T-helper 22 cell (primary cell): ENCODE data around the gene MYOF.
"Not testable (repeated sequence)": the region's sequence is repeated elsewhere in the genome, so short reads cannot be mapped to it uniquely, and the experiment has no call there.

Experiments used
- DNase-seq: peaks from one replicate; pipeline ENCODE4 v3.0.0-alpha.2; 2020; ENCODE audit warnings: low read depth

MYOF gene

DNA sequence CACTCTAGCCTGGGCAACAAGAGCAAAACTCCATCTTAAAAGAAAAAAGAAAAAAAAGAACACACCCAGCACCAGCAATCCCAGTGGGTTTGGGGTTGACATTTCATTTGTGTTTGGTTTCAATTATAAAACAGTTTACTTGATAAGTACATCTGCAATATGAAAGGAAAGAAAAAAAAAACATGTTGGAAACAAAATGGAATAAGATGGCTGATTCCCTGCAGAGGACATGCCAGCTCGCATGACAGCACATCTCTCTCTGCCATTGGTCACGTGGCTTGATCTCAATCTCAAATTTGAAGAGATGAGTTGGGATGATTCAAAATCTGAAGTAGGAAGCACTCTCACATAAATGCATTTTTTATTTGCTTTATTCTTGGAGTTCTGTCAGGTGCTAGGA lies 28.0 kb downstream of the MYOF start:
- no peak for DNase-seq

GRCh38 chr10:93452143-93452542 lies 30.0 kb downstream of the MYOF start:
- no peak for DNase-seq

DNA sequence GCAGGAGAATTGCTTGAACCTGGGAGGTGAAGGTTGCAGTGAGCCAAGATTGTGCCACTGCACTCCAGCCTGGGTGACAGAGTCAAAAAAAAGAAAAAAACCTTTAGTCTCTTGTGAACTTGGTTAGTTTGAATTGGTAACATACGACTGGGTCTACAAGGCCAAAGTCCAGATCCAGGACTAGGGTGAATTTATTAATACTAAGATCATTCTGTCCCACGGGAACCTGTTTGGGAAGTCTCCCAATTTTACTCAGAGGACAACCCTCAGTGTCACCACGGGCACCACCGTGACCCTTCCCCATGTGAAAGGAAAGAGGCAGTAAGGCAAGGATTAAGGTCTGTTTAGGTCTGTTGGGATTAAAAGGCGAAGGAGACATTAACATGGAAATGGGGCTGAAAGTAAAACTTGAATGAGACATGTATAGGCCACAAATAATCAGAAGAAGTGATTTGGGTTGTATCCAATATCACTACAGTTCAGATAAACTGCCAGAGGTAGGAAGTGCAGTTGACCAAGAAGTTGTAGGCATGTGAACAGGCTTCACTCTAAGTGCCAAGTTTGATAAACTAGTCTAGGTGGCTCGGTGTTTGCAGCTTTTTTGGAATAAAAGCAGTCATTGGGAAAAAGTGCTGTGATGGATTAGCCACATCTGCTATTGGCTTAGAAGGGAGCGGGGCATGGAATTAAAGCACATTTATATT lies 30.7 kb downstream of the MYOF start:
- no peak for DNase-seq

DNA sequence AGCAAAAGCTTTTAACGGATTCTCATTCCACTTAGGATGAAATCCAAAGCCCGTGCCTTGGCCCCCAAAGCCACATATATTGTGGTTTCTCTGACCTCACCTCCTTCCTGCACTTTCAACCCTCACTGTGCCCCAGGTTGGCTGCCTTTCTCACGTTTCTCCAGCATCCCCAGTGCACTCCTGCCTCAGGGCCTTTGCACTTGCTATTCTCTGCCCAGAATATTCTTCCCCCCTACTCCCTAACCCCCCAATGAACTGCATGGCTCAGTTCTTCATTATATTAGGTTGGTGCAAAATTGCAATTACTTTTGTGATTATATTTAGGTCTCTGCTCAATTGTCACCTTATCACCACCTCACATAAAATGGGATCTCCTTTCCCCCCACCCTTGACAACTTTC lies 34.2 kb downstream of the MYOF start:
- no peak for DNase-seq

GRCh38 chr10:93447019-93447418 lies 35.1 kb downstream of the MYOF start:
- DNase-seq: no peak

DNA sequence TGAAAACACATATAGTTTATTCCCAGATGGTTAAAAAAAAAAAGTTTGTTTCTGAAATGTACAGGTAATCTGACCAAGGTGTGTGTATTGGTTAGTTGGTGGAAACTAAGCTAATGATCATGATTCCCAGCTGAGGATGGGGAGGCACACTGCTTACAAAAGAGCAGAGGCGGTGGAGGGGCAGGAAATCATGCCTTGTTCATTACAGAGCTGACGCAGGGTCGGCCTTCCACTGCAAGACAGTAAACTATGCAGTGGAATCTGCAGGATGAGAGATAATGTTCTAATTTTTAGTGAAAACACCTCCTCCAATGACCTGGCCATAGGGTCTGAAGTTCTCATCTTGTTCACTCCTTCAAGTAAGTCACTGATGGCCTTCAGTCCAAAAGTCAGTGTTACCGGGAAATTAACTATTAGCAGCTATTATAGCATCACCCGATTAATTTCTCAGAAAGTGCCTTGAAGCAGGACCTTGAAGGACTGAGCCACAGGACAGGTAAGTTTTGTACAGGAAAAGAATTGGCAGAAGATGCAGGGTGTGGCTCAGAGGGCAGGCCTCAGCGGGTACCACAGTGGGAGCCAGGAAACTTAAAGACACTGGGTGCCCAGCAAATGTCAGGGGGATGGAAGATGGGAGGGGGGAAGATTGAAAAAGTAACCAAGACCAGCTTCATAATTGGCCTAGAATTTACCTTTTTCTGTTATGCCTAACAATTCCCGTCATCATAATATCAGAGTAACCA lies 36.0 kb downstream of the MYOF start:
- no peak for DNase-seq

- no peak for DNase-seq
Measured at GRCh38 chr10:93445097-93445960, 36.8 kb downstream of the MYOF start.

DNA sequence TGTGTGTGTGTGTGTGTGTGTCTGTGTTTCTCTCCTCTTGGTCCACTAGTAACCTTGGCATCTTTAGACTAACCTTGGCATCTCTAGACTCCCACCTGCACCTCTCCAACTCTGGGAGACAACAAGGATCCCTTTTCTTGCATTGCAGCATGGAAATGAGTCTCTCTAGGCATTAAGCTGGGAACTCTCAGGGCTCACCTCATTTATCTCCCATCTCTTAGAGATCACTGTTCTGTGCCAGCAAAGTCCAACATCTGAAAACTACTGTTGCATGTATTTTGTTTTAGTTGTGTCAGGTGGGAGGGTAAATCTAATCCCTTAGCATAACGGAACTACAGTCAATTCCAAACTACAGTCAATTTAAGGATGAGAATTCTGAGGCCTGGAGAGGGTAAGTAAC lies 38.7 kb downstream of the MYOF start:
- no peak for DNase-seq

DNA sequence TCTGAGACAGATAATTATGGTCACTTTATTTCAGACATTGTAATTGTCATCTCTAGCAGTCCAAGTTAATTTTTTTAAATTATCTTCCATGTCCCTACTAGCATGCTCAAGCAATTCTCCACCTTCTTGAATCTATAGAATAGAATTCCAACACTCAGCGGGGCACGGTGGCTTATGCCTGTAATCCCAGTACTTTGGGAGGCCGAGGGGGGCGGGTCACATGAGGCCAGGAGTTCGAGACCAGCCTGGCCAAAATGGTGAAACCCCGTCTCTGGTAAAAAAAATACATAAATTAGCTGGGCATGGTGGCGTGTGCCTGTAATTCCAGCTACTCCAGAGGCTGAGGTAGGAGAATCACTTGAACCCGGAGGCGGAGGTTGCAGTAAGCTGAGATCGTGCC lies 39.4 kb downstream of the MYOF start:
- DNase-seq: not testable (repeated sequence)

- DNase-seq: no peak
Measured at GRCh38 chr10:93440591-93441091, 41.5 kb downstream of the MYOF start.

DNA sequence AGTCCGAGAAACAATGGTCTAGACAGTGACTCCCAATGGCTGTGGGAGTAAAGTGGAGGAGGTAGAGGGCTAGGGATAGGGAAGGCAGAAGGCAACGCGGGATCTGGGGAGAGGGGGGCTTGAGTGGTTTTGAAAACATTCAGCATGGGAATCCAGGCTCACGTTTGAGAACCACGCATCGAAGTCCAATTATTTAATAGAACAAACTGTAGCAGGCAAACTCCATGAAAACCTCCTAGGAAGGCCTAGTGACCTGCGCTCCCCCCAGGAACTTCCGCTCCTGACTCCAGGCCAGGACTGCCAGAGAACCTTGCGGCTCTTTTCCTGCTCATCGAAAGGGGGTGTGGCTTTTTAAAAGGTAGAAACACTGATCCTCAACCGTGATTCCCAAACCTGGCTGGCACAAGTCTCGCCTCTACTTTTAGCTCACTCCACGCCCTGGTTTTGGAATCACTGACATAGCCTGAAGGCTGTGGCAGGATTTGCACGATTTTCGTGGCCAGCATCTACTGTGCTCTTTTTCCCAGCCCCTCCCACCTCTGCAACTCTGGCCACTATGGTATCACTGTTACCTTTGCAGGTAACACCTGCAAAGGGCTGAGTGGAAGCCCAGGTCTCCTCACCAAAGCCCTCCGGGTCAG lies 43.4 kb downstream of the MYOF start:
- DNase-seq: no peak

- DNase-seq: no peak
Measured at GRCh38 chr10:93437946-93438612, 44.1 kb downstream of the MYOF start.

DNA sequence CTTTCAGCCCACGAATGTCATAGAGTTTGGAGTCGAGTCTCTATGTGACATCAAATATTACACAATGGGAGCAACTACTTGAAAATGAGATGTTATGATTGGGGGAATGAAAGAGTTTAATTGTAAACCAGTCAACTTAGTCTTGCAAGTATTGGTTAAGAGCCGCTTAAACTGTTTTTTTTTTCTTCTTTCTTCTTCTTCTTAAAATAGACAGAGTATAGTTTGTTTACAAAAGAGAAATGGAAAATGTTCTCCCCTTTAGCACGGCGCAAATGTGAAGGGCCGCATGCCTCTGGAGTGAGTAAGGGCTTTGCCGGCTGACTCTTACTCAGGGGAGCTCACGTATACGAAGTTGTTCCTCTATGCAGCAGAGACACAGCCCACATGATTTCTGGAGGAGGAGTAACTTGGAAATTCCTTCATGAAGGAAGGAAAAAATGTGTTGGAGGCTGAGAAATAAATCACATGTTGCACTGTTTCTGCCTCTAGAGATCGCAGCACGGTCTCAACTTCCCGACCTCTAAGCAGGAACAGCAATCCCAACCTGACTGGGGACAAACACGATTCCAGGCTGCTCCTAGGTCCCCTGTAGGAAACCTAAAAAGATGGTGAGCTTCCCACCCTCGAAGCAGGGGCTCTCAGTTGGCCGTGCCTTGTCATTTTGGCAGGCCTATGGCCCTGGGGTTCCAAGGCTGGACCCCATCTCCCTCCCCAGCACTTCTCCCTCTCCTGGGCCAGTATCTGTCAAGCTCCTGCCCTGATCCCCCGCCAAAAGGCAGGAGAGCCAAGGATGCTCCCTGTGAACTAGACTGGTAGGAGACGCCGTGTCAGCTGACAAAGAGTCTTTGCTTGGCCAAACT lies 44.8 kb downstream of the MYOF start:
- no peak for DNase-seq

DNA sequence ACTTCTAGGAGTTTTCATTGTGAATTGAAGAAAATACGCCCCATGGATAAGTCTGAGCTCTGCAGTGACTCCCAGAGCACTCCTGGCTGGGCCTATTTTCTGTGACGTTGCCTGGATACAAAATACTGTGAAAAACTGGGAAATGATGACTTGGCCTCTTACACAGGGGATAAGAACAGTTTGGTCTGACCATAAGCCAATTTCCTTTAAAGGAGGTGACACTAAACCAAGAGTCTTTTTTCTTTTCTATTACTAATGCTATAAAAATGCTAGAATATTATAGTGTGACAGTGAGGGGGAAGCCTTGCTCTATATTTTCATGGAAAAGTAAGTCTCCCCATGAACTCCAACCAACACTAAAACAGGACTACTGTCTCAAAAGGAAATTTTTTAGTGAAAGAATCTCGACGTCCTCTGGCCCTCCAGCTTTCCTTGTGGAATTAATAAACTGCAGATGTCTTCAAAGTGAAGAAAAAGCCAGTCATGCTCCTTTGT lies 45.5 kb downstream of the MYOF start:
- DNase-seq: no peak

- no peak for DNase-seq
Measured at GRCh38 chr10:93435621-93436397, 46.3 kb downstream of the MYOF start.

DNA sequence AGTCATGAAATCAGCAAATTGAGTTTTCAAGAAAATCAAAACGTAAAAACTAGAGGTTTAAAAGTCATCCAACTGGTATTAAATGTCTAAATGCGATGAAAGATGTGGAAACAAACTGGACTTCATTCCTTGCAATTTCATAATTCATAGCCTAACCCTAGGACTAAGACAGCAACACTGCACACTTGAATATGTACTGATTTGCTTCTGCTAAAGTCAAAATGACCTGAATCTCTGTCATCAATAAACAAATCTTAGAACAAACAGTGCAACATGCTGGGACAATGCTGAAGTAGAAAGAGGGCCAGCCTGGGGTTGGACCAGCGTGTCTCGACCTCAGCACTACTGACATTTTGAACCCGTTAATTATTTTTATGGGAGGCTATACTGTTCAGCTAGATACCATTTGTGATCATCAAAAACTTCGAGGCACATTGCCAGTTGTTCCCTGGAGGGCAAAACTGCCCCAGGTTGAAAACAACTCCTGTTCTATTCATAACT lies 47.1 kb downstream of the MYOF start:
- DNase-seq: no peak

DNA sequence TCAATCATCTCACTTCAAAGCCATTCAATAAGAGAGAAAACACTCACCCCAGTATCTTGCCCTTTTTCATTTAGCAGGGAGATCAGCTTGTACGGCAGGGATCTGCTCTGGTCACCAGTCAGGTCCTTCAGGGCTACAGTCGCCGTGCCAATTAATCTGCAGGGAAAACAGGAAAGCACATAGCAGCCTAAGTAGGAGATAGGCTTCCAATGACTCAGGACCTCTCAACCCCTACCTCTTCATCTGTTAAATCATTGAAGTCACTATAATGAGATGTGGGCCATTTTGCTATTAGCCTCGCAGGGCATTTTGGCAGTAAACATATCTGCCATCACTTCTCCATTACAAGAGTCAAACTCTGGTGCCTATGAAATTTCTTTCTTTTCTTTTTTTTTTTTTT lies 50.8 kb downstream of the MYOF start:
- no peak for DNase-seq

DNA sequence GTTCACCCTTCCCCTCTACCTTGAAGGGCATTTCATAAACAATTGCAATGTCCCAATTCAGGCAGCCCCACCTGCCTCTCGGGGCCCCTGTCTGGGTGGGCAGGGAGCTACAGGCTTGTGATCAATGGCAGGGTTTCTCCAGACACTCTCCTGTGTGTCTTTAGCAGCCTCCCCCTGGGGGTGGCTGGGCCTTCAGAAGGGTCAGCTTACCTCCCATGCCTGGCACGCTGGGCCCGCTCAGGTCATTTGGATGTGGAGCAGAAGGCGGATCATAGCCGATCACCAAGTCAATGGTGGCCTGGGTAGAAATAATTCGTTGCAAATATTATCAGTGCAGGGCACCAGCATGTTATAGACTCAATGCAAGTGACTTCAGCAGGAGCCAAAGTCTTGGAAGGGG lies 56.3 kb downstream of the MYOF start:
- no peak for DNase-seq

- no peak for DNase-seq
Measured at GRCh38 chr10:93422118-93422517, 60.0 kb downstream of the MYOF start.
